SK-N-MC (cell line): ENCODE data around the gene SLC4A2.

Experiments
- EZH2 ChIP-seq: fragments of 200-600 bp; sonication (generic); IDR thresholded peaks from one replicate; pipeline ENCODE4 v1.6.1; 2017; ENCODE audit warnings: antibody characterized with exemption
- FOXP2 ChIP-seq: optimal IDR thresholded peaks from 2 replicates; pipeline ENCODE3; 2011; ENCODE audit warnings: mild to moderate bottlenecking, moderate library complexity; ENCODE audit not compliant: insufficient read depth; ENCODE audit errors: extremely low read length, control extremely low read depth
- POLR2AphosphoS5 ChIP-seq: IDR thresholded peaks from 2 replicates; pipeline ENCODE4 v1.6.1; 2012; ENCODE audit warnings: mild to moderate bottlenecking, low read depth, low read length, borderline replicate concordance

- TF ChIP-seq EZH2 (no peak), POLR2AphosphoS5 (no peak), FOXP2 (no peak)
Observed at GRCh38 chr7:151115836-151116418, 56.5 kb downstream of the SLC4A2 start.
